ENCODE results near the gene SNX21.

SNX21 gene

GRCh38 chr20:45817376-45818194 lies 16.0 kb upstream of the SNX21 start:
- no peak for DNase-seq (ENCODE audit: low spot score)
- TF ChIP-seq CTCF (IDR thresholded peaks at IDR 0.05; ENCODE audit: extremely low read depth, missing control alignments) = no peak

DNA sequence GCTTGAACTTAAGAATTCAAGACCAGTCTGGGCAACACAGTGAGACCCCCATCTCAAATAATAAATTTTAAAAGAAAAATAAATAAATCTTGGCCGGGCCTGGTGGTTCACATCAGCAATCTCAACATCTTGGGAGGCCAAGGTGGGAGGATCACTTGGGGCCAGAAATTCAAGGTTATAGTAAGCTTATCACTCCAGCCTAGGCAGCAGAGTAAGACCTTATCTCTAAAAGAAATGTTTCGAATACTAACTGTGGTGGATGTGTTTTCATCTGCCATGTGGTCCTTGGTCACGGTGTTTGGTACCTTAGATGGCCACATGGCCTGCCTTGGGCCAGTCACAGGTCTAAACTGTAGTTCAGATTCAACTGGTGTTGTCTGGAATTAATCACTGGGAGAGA lies 15.4 kb upstream of the SNX21 start:
- DNase-seq (ENCODE audit: low spot score) = no peak
- TF ChIP-seq CTCF (IDR thresholded peaks at IDR 0.05; ENCODE audit: extremely low read depth, missing control alignments) = no peak

DNA sequence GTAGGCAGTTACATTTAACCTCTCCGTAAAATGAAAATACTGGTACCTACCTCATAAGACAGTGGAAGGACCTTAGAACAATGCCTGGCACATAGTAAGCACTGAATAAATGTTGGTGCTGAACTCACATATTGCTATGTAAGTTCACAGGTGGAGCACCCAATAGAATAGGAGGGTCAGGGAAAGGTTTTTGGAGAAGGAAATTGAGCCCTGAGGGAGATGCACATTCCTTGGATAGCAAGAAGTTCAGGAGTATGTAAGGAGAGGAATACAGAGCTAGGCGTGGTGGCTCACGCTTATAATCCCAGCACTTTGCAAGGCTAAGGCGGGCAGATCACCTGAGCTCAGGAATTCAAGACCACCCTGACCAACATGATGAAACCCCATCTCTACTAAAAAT lies 14.1 kb upstream of the SNX21 start:
- no peak for DNase-seq (ENCODE audit: low spot score)
- TF ChIP-seq CTCF (IDR thresholded peaks at IDR 0.05; ENCODE audit: extremely low read depth, missing control alignments) = no peak

DNA sequence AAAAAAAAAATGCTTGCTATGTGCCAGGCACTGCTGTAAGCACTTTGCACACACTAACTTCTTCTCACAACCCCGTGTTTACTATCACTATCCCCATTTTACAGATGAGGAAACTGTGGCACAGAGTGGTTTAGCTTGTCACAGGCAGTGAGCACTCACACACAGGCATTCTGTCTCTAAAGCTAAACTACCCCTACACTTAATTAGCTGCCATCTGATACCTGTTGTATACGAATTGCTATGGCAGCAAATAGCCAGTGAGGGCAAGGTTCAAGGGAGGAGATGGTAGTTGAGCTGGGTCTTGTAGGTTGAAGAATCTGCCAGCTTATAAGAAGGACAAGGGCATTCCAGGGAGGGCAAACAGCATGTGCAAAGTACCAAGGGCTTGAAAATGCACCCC lies 11.7 kb upstream of the SNX21 start:
- DNase-seq (ENCODE audit: low spot score) = no peak
- no peak for TF ChIP-seq CTCF (IDR thresholded peaks at IDR 0.05; ENCODE audit: extremely low read depth, missing control alignments)

DNA sequence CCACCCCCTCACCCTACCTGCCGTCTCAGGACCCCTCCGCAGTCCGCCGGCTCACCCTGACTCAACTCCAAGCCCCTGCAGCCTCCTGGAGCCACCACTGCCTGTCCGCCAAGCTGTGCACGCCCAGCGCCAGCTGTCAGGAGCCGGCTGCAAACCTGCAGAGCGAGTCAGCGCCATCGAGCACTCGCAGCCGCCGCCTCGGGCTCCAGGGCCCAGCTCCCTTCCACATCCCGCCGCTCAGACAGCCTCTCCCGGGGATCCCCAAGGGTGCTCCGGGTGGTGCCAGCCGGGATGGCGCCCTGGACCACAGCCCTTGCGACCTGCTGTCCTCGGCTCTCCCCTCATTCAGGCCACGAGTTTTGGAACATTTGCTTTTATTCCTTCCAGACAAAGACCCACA lies 10.7 kb upstream of the SNX21 start:
- no peak for TF ChIP-seq CTCF (IDR thresholded peaks at IDR 0.05; ENCODE audit: extremely low read depth, missing control alignments)
- no peak for DNase-seq (ENCODE audit: low spot score)

GRCh38 chr20:45823949-45824835 lies 9.4 kb upstream of the SNX21 start:
- DNase-seq (ENCODE audit: low spot score) = peak; percentile 62
- no peak for TF ChIP-seq CTCF (IDR thresholded peaks at IDR 0.05; ENCODE audit: extremely low read depth, missing control alignments)
